ENCODE data around the gene KRT13. TPM values are rescaled to one million over a fixed set of nuclear protein-coding genes. Genes with fewer than 3 reads are reported as not detected.
A peak's percentile ranks its signal among the peaks of the same experiment; 100 is the strongest.

The KRT13 gene
- total and polyA plus RNA-seq, 2 of the 4 experiments (the other 2 are of a cell fraction) = 0.18 to 0.56 TPM

GRCh38 chr17:41539979-41540701 lies 34.7 kb upstream of the KRT13 start:
- TF ChIP-seq SMC3 (IDR thresholded peaks at IDR 0.05; ENCODE audit: low read depth, low read length) (no peak), ELK1 (IDR thresholded peaks at IDR 0.05; ENCODE audit: borderline replicate concordance, low read depth, low read length) (no peak), CTCF (conservative IDR thresholded peaks at IDR 0.05; ENCODE audit: low read depth, low read length) (no peak), MAFK (IDR thresholded peaks at IDR 0.05; ENCODE audit: low read depth, low read length) (no peak), RFX5 (IDR thresholded peaks at IDR 0.05; ENCODE audit: low read depth, low read length) (no peak), POLR2A (IDR thresholded peaks at IDR 0.05; ENCODE audit: low read depth, low read length) (no peak), NFE2L2 (IDR thresholded peaks at IDR 0.05; ENCODE audit: low read depth, low read length) (no peak), CHD1 (IDR thresholded peaks at IDR 0.05; ENCODE audit: low read depth, low read length) (no peak), RCOR1 (IDR thresholded peaks at IDR 0.05; ENCODE audit: insufficient replicate concordance, low read length) (no peak), RAD21 (IDR thresholded peaks at IDR 0.05; ENCODE audit: low read length) (no peak), CEBPB (IDR thresholded peaks at IDR 0.05; ENCODE audit: low read depth, low read length) (no peak), USF2 (IDR thresholded peaks at IDR 0.05; ENCODE audit: low read depth, low read length) (no peak), FOS (IDR thresholded peaks at IDR 0.05; ENCODE audit: low read depth, low read length) (no peak), BHLHE40 (IDR thresholded peaks at IDR 0.05; ENCODE audit: low read depth, low read length) (no peak), MXI1 (IDR thresholded peaks at IDR 0.05; ENCODE audit: borderline replicate concordance, low read depth, low read length) (no peak)
- no peak overlapping the region for H3K9ac ChIP-seq (ENCODE audit: low read depth, low read length)
- H3K79me1 ChIP-seq (ENCODE audit: low read depth in 1 of 2, low read length in 2 of 2) = no peaks in the 10 kb centered on the region
- no peaks in the 10 kb centered on the region for H4K20me1 ChIP-seq (ENCODE audit: insufficient read depth, low read length)
- H2AK9ac ChIP-seq (replicated peaks; ENCODE audit: low read depth, low read length, poor library complexity) = peak overlapping the region; percentile 38
- 48% methylated on average over 3 of the region's 7 CpGs; no CpG with 5 or more reads in 1 of the 2 experiments for WGBS, 2 experiments (ENCODE audit: extremely low coverage in 2 of 2, insufficient read length in 1 of 2)
- no TSS peak for BruUV-seq (replicated peaks)
- no peak overlapping the region for H3K56ac ChIP-seq (ENCODE audit: extremely low read depth, insufficient read depth, low read length)
- ATAC-seq (ENCODE audit: low read depth) (no peak), DNase-seq (no peak)
- H2BK5ac ChIP-seq (ENCODE audit: low read depth, low read length, poor library complexity, severe bottlenecking) = no peak overlapping the region
- no peak overlapping the region for H3K4me3 ChIP-seq (ENCODE audit: insufficient read depth, low read depth, low read length)
- H3K27ac ChIP-seq (ENCODE audit: insufficient read depth, low read length) = no peak overlapping the region
- H2BK20ac ChIP-seq (ENCODE audit: low read depth, low read length) = no peak overlapping the region; the same call in 1 of the 2 replicates
- peak overlapping the region; percentile 46; the same call in 1 of the 2 replicates for H3K4ac ChIP-seq (ENCODE audit: low read depth, low read length)
- H3K27me3 ChIP-seq (ENCODE audit: control insufficient read depth, insufficient read depth, low read length) = no peaks in the 10 kb centered on the region
- H4K5ac ChIP-seq (ENCODE audit: low read depth, low read length) = no peak overlapping the region
- intact Hi-C loops (cut with micrococcal nuclease) = no loop called here
- dilution Hi-C loops (cut with HindIII; ENCODE audit: low sequenced_read_pairs, unreplicated experiment) = no loop called here
- peak overlapping the region; percentile 76 for H3K14ac ChIP-seq (replicated peaks; ENCODE audit: low read depth, low read length)
- no peak overlapping the region for H3K4me2 ChIP-seq (ENCODE audit: low read depth, low read length)
- H4K8ac ChIP-seq (ENCODE audit: low read depth in 2 of 2, low read length in 2 of 2) = no peak overlapping the region; a peak in 1 of 4 replicates
- in situ Hi-C loops (cut with MboI; ENCODE audit: low sequenced_read_pairs) = no loop called here
- no peaks in the 10 kb centered on the region for H3K9me3 ChIP-seq (ENCODE audit: control insufficient read depth, insufficient read depth, low read length)
- H3K4me1 ChIP-seq (ENCODE audit: control insufficient read depth, insufficient read depth, low read length) = peaks cover 20% of the 10 kb centered on the region
- peak overlapping the region; percentile 58 for H4K91ac ChIP-seq (ENCODE audit: insufficient read depth, low read depth, low read length)
- ChIA-PET CTCF (no interaction called here), POLR2A (ENCODE audit: unreplicated experiment) (interaction anchor here (0.6 kb wide), 1 partner anchor 124 kb away, joined by 7 read pairs; no protein-coding TSS in a partner anchor)
- peak overlapping the region; percentile 73 for H2AK5ac ChIP-seq (ENCODE audit: low read depth, low read length)
- H3K9me1 ChIP-seq (ENCODE audit: insufficient read depth, low read length) = peaks cover 11% of the 10 kb centered on the region
- H3K23ac ChIP-seq (ENCODE audit: low read depth, low read length) = no peak overlapping the region
- no peak overlapping the region; the same call in none of the 2 replicates for H3K18ac ChIP-seq (ENCODE audit: low read depth, low read length)
- H2BK120ac ChIP-seq (ENCODE audit: low read depth, low read length) = peak overlapping the region; percentile 32; the same call in 1 of the 2 replicates
- no peaks in the 10 kb centered on the region for H3K36me3 ChIP-seq (ENCODE audit: control insufficient read depth, insufficient read depth, low read length)
- peak overlapping the region; percentile 35; the same call in 1 of the 3 replicates for H2BK15ac ChIP-seq (ENCODE audit: low read depth, low read length)
- peak overlapping the region; percentile 49 for H2AFZ ChIP-seq (replicated peaks; ENCODE audit: low read length, poor library complexity)

Data from IMR-90 (cell line).